Ishikawa (cell line): Measurements from ENCODE around the gene PPDPF.

Experiments
- CEBPB ChIP-seq: IDR thresholded peaks from 2 replicates; pipeline ENCODE4 v1.6.1; 2012
- CREB1 ChIP-seq: IDR thresholded peaks from 2 replicates; pipeline ENCODE4 v1.6.1; 2012; ENCODE audit warnings: low read depth
- EGR1 ChIP-seq: IDR thresholded peaks from 2 replicates; pipeline ENCODE4 v1.6.1; 2012
- EP300 ChIP-seq: IDR thresholded peaks from 2 replicates; pipeline ENCODE4 v1.6.1; 2012; ENCODE audit warnings: borderline replicate concordance
- FOXM1 ChIP-seq: IDR thresholded peaks from 2 replicates; pipeline ENCODE4 v1.6.1; 2012; ENCODE audit warnings: low read depth, borderline replicate concordance
- MAX ChIP-seq: IDR thresholded peaks from 2 replicates; pipeline ENCODE4 v1.6.1; 2012
- NFIC ChIP-seq: IDR thresholded peaks from 2 replicates; pipeline ENCODE4 v1.6.1; 2012
- RAD21 ChIP-seq: IDR thresholded peaks from 2 replicates; pipeline ENCODE4 v1.6.1; 2012; ENCODE audit warnings: low read depth
- REST ChIP-seq: IDR thresholded peaks from 2 replicates; pipeline ENCODE4 v1.6.1; 2012; ENCODE audit warnings: low read depth, mild to moderate bottlenecking
- TAF1 ChIP-seq: IDR thresholded peaks from 2 replicates; pipeline ENCODE4 v1.6.1; 2012; ENCODE audit warnings: low read depth, mild to moderate bottlenecking
- TCF12 ChIP-seq: IDR thresholded peaks from 2 replicates; pipeline ENCODE4 v1.6.1; 2012; ENCODE audit warnings: low read depth
- TEAD4 ChIP-seq: IDR thresholded peaks from 2 replicates; pipeline ENCODE4 v1.6.1; 2012
- USF1 ChIP-seq: IDR thresholded peaks from 2 replicates; pipeline ENCODE4 v1.6.1; 2012
- YY1 ChIP-seq: IDR thresholded peaks from 2 replicates; pipeline ENCODE4 v1.6.1; 2012; ENCODE audit warnings: low read depth
- ZBTB7A ChIP-seq: IDR thresholded peaks from 2 replicates; pipeline ENCODE4 v1.6.1; 2012; ENCODE audit warnings: low read depth

PPDPF gene

GRCh38 chr20:63548542-63548941 lies 28.0 kb downstream of the PPDPF start:
- TF ChIP-seq TAF1: no peak
- TF ChIP-seq REST: no peak
- TF ChIP-seq RAD21: no peak
- no peak for TF ChIP-seq FOXM1
- TF ChIP-seq EP300: no peak
- TF ChIP-seq CREB1: no peak
- no peak for TF ChIP-seq ZBTB7A
- no peak for TF ChIP-seq TCF12
- TF ChIP-seq MAX: no peak
- TF ChIP-seq YY1: no peak
- TF ChIP-seq EGR1: no peak
- TF ChIP-seq CEBPB: no peak
- no peak for TF ChIP-seq NFIC
- no peak for TF ChIP-seq USF1
- TF ChIP-seq TEAD4: no peak

GRCh38 chr20:63549019-63549418 lies 28.5 kb downstream of the PPDPF start:
- TF ChIP-seq REST (no peak), MAX (no peak), YY1 (no peak), RAD21 (no peak), CREB1 (no peak), USF1 (no peak), TCF12 (no peak)

- TF ChIP-seq MAX (no peak), USF1 (no peak), RAD21 (no peak), REST (no peak), YY1 (no peak), TEAD4 (no peak), CREB1 (no peak), NFIC (no peak), TAF1 (no peak), EP300 (no peak), TCF12 (no peak), EGR1 (no peak), FOXM1 (no peak), ZBTB7A (no peak), CEBPB (no peak)
Measured at GRCh38 chr20:63549679-63550282, 29.2 kb downstream of the PPDPF start.

- TF ChIP-seq REST (no peak), NFIC (no peak), RAD21 (no peak), MAX (no peak), CEBPB (no peak), TAF1 (no peak), EP300 (no peak), FOXM1 (no peak), EGR1 (no peak), ZBTB7A (no peak), USF1 (no peak), TEAD4 (no peak), YY1 (no peak), CREB1 (no peak), TCF12 (no peak)
Measured at GRCh38 chr20:63551068-63551467, 30.5 kb downstream of the PPDPF start.
